ENCODE measurements around the gene EGFR. TPM values are rescaled to one million over a fixed set of nuclear protein-coding genes. Genes with fewer than 3 reads are reported as not detected.
A peak's percentile ranks its signal among the peaks of the same experiment; 100 is the strongest.

EGFR gene
- polyA plus RNA-seq, 2 of the 4 experiments (the other 2 are of a cell fraction): 59.5 to 63.8 TPM

- TF ChIP-seq FOXS1 (CRISPR knock-in tag; IDR thresholded peaks at IDR 0.05) (no peak), TFCP2L1 (CRISPR knock-in tag; IDR thresholded peaks at IDR 0.05) (no peak), CEBPB (IDR thresholded peaks at IDR 0.05) (no peak), RARB (CRISPR knock-in tag; IDR thresholded peaks at IDR 0.05) (no peak), HOXA7 (CRISPR knock-in tag; IDR thresholded peaks at IDR 0.05) (no peak), KDM1A (IDR thresholded peaks at IDR 0.05; ENCODE audit: low read depth) (no peak), MAX (IDR thresholded peaks at IDR 0.05) (no peak), CTCF (IDR thresholded peaks at IDR 0.05) (no peak)
Observed at GRCh38 chr7:55094092-55094690, 75.4 kb downstream of the EGFR start (continued).

GRCh38 chr7:55095672-55096071, 76.9 kb downstream of the EGFR start:
- H3K4me1 ChIP-seq: peaks cover 46% of the 10 kb centered on the region
- no peak for TF ChIP-seq NFE2L2 (conservative IDR thresholded peaks at IDR 0.05; ENCODE audit: low read length)
- no peak for TF ChIP-seq CEBPB (IDR thresholded peaks at IDR 0.05)
- TF ChIP-seq PBX3 (IDR thresholded peaks at IDR 0.05): no peak
- TF ChIP-seq PHF8 (IDR thresholded peaks at IDR 0.05; ENCODE audit: borderline replicate concordance, low read depth): no peak
- no peak for TF ChIP-seq ZNF302 (CRISPR knock-in tag; IDR thresholded peaks at IDR 0.05)
- no peak for TF ChIP-seq HMGXB4 (CRISPR knock-in tag; IDR thresholded peaks at IDR 0.05; ENCODE audit: borderline replicate concordance)
- no peak for TF ChIP-seq CHD2 (IDR thresholded peaks at IDR 0.05; ENCODE audit: low read length, partially characterized antibody)
- no peak for TF ChIP-seq FOSL2 (IDR thresholded peaks at IDR 0.05)
- TF ChIP-seq FOSL2 (CRISPR knock-in tag; IDR thresholded peaks at IDR 0.05): no peak
- TF ChIP-seq KDM5A (IDR thresholded peaks at IDR 0.05): no peak
- TF ChIP-seq RNF2 (IDR thresholded peaks at IDR 0.05; ENCODE audit: borderline replicate concordance, low read depth): no peak
- no peak for TF ChIP-seq CTCF (IDR thresholded peaks at IDR 0.05)
- DNase-seq (ENCODE audit: low read depth in 1 of 2, low spot score in 1 of 2) (no peak), ATAC-seq (no peak), FAIRE-seq (no peak)
- ChIA-PET POLR2A (no interaction called here), CTCF (interaction anchor here (1.2 to 3.0 kb wide), 2 partner anchors 307 to 322 kb away, joined by 6 to 8 read pairs; no protein-coding TSS in a partner anchor)
- peak overlapping the region in 1 of 2 experiments; percentile 23; a peak in 1 of 6 replicates for H3K27ac ChIP-seq
- 88% methylated on average over 4 of the region's 4 CpGs for WGBS (ENCODE audit: missing lambda C conversion rate)
- H3K9me3 ChIP-seq: no peaks in the 10 kb centered on the region
- no peak overlapping the region for H3K4me3 ChIP-seq
- no peak overlapping the region for H3K4me2 ChIP-seq

All from A549 (cell line).